HG02642 (cell line): ENCODE results near the gene CFAP73.
"Not testable (repeated sequence)": the region's sequence is repeated elsewhere in the genome, so short reads cannot be mapped to it uniquely, and the experiment has no call there.

Experiments
- ATAC-seq: cut with Tn5 transposase; IDR thresholded peaks from one replicate; pipeline ENCODE4 v1.9.1; 2021; ENCODE audit warnings: mild to moderate bottlenecking; ENCODE audit not compliant: unreplicated experiment, poor library complexity

CFAP73 gene

DNA sequence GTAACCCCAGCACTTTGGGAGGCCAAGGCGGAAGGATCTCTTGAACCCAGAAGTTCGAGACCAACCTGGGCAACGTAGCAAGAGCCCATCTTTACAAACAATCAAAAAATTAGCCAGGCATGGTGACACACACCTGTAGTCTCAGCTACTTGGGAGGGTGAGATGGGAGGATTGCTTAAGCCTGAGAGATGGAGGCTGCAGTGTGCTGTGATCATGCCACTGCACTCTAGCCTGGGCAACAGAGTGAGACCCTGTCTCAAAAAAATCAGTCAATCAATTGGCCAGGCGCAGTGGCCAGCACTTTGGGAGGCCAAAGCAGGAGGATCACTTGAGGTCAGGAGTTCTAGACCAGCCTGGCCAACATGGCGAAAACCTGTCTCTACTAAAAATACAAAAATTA lies 57.3 kb downstream of the CFAP73 start:
- not testable (repeated sequence) for ATAC-seq

- no peak for ATAC-seq
These were observed 58.1 kb downstream of the CFAP73 start for GRCh38 chr12:113207613-113208040.

DNA sequence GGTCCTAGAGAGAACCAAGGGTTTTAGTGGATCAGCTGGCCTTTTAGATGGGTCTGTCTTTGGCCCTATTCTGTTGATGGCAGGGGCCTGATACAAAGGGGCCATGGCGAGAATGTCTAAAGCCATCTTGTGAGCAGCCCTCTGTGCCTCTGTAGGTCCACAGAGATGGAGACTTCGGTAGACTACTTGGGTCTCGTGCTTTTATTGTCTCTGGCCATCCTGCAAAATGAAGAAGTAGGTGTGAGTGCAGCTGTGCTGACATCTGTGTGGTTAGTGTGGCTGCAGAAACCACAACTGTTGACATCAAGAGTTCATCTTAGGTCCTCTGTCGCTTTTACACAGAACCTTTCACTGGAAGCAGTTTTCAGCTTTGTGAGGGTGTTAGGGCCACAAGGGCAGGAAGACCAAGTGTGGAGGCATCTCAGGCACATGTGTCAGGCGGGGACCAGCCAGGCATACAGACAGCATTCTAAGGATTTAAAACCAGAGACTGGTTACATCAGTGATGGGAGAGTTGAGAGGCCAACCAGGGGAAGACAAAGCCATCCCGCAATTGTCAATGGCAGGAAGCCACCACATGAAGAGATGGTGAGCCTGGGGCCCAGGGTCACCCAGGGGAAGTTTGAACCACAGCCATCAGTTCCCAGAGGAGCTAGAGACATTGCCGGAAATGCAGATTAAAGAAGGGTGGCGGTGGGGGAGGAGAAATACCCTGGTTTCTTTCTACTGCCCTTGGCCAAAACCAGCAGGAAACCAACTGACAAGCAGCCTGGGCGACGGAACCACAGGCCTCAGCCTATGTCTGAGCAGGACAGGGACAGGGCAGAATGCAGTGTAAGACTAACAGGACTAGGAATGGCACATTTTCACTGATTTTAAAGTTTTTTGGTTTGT lies 58.8 kb downstream of the CFAP73 start:
- peak; percentile 76 for ATAC-seq
